Osteoblast (primary cell): ENCODE measurements around the gene FNIP1. TPM values are rescaled to one million over a fixed set of nuclear protein-coding genes. Genes with fewer than 3 reads are reported as not detected.

Experiments used
- DNase-seq: peaks from one replicate; pipeline ENCODE4 v3.0.0; 2011; ENCODE audit warnings: low spot score, mixed read lengths; ENCODE audit not compliant: insufficient read length; ENCODE audit errors: missing footprints
- H2AFZ ChIP-seq: 2 replicates; pipeline ENCODE4 v1.6.0; 2011; ENCODE audit warnings: mild to moderate bottlenecking, low read length
- H3K27ac ChIP-seq: 2 replicates; pipeline ENCODE4 v1.5.1; 2011; ENCODE audit warnings: mild to moderate bottlenecking, low read depth, low read length, moderate library complexity
- H3K27me3 ChIP-seq: 2 replicates; pipeline ENCODE4 v1.6.0; 2012; ENCODE audit warnings: mild to moderate bottlenecking, control low read depth, inconsistent platforms, low read length, moderate library complexity; ENCODE audit not compliant: insufficient read depth
- H3K36me3 ChIP-seq: 2 replicates; pipeline ENCODE4 v1.5.1; 2011; ENCODE audit warnings: mild to moderate bottlenecking, low read length, control low read depth, moderate library complexity; ENCODE audit not compliant: insufficient read depth
- H3K4me1 ChIP-seq: 2 replicates; pipeline ENCODE4 v1.5.1; 2011; ENCODE audit warnings: mild to moderate bottlenecking, low read length, control low read depth, moderate library complexity; ENCODE audit not compliant: insufficient read depth
- H3K4me2 ChIP-seq: 2 replicates; pipeline ENCODE4 v1.6.0; 2011; ENCODE audit warnings: mild to moderate bottlenecking, low read length; ENCODE audit not compliant: insufficient read depth
- H3K4me3 ChIP-seq: fragments of 200-600 bp; sonication (generic); 3 replicates; pipeline ENCODE4 v1.5.1; 2012; ENCODE audit warnings: mild to moderate bottlenecking, low read length, inconsistent platforms; ENCODE audit not compliant: insufficient read depth
- H3K79me2 ChIP-seq: 2 replicates; pipeline ENCODE4 v1.6.0; 2012; ENCODE audit warnings: mild to moderate bottlenecking, low read length, control low read depth, inconsistent platforms; ENCODE audit not compliant: insufficient read depth
- H3K9me3 ChIP-seq: 2 replicates; pipeline ENCODE4 v1.5.1; 2011; ENCODE audit warnings: low read depth, low read length, control low read depth
- H4K20me1 ChIP-seq: 2 replicates; pipeline ENCODE4 v1.6.0; 2012; ENCODE audit warnings: mild to moderate bottlenecking, low read length, control low read depth; ENCODE audit not compliant: insufficient read depth
- total RNA-seq: library from RNA; depleted of rRNA; stranded (reverse); fragments of >200 nt; gene quantifications from 2 replicates; pipeline ENCODE4 v1.2.3, GENCODE V29; 2012
- TF ChIP-seq, protein P1 (sequence below): IDR thresholded peaks from 2 replicates; pipeline ENCODE4 v1.5.1; 2011; ENCODE audit warnings: mild to moderate bottlenecking, low read depth, low read length, moderate library complexity; ENCODE audit errors: extremely low read depth

FNIP1 gene
- total RNA-seq, 1 donor: 116 TPM

DNA sequence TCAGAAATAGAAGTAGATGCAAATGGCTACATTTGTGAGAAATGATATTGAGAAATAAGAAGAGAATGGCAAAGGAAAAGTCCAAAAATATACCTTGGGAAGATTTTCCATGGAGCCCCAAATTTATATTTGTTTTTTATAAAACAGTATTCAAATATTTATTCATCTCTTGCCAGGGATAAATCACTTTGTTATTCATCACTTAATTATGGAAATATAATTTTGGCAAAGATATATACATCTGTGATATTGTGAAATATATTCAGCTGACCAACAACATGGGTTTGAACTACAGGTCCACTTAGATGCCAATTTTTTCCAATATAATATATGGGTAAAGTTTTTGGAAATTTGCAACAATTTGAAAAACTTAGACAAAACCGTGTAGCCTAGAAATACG, 142.0 kb downstream of the FNIP1 start:
- no peak for DNase-seq
- TF ChIP-seq, protein P1, sequence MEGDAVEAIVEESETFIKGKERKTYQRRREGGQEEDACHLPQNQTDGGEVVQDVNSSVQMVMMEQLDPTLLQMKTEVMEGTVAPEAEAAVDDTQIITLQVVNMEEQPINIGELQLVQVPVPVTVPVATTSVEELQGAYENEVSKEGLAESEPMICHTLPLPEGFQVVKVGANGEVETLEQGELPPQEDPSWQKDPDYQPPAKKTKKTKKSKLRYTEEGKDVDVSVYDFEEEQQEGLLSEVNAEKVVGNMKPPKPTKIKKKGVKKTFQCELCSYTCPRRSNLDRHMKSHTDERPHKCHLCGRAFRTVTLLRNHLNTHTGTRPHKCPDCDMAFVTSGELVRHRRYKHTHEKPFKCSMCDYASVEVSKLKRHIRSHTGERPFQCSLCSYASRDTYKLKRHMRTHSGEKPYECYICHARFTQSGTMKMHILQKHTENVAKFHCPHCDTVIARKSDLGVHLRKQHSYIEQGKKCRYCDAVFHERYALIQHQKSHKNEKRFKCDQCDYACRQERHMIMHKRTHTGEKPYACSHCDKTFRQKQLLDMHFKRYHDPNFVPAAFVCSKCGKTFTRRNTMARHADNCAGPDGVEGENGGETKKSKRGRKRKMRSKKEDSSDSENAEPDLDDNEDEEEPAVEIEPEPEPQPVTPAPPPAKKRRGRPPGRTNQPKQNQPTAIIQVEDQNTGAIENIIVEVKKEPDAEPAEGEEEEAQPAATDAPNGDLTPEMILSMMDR: no peak

DNA sequence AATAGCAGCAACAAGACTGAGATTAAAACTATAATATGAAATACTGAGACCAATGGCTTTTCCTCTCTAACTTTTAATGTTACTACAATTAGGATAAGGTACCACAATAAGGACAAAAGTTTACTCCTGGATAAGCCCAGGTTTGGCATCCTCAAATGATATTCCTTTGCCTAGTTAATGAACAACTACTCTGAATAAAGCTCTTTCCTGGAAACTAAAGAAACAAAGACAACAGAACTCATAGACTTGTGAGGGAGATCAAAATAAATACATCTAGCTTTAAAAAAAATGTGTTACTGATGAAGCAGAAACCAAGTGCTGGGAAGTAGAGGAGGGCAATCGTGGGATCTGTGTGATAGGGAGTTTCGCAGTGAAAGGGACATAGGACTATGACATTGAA, 142.5 kb downstream of the FNIP1 start:
- Histone ChIP-seq H3K4me1 (no peaks in the 10 kb centered on the region), H3K27me3 (no peaks in the 10 kb centered on the region), H4K20me1 (peaks cover 6% of the 10 kb centered on the region), H3K4me3 (no peak overlapping the region), H3K4me2 (no peak overlapping the region), H3K27ac (no peak overlapping the region), H2AFZ (no peak overlapping the region), H3K79me2 (peaks cover 50% of the 10 kb centered on the region), H3K9me3 (no peaks in the 10 kb centered on the region), H3K36me3 (peaks cover 26% of the 10 kb centered on the region)
- TF ChIP-seq, protein P1: no peak
- DNase-seq: no peak

More for the DNA sequence above, 142.0 kb downstream of the FNIP1 start:
- Histone ChIP-seq H3K36me3 (peaks cover 30% of the 10 kb centered on the region), H3K9me3 (no peaks in the 10 kb centered on the region), H3K4me1 (no peaks in the 10 kb centered on the region), H3K27ac (no peak overlapping the region), H4K20me1 (peaks cover 6% of the 10 kb centered on the region), H3K4me2 (no peak overlapping the region), H3K27me3 (no peaks in the 10 kb centered on the region), H3K4me3 (no peak overlapping the region), H3K79me2 (peaks cover 54% of the 10 kb centered on the region), H2AFZ (no peak overlapping the region)

DNA sequence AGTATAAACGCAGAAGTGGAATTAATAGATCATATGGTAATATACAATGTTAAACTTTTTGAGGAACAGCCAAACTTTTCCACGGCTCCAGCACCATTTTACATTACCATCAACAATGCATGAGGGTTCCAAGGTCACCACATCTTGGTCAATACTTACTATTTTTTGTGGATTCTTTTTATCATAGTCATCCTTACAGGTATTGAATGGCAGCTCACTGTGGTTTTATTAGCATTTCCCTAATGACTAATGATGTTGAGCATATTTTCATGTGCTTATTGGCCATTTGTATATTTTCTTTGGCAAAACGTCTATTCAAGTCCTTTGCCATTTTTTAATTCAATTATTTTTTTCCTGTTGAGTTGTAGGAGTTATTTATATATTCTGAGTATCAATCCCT, 147.7 kb downstream of the FNIP1 start:
- Histone ChIP-seq H3K79me2 (peaks cover 24% of the 10 kb centered on the region), H4K20me1 (peaks cover 6% of the 10 kb centered on the region), H3K9me3 (no peaks in the 10 kb centered on the region), H3K36me3 (peaks cover 57% of the 10 kb centered on the region), H3K27me3 (no peaks in the 10 kb centered on the region), H3K4me2 (no peak overlapping the region), H3K4me1 (no peaks in the 10 kb centered on the region), H3K27ac (no peak overlapping the region), H3K4me3 (no peak overlapping the region), H2AFZ (no peak overlapping the region)
- DNase-seq: no peak
- TF ChIP-seq, protein P1: no peak

DNA sequence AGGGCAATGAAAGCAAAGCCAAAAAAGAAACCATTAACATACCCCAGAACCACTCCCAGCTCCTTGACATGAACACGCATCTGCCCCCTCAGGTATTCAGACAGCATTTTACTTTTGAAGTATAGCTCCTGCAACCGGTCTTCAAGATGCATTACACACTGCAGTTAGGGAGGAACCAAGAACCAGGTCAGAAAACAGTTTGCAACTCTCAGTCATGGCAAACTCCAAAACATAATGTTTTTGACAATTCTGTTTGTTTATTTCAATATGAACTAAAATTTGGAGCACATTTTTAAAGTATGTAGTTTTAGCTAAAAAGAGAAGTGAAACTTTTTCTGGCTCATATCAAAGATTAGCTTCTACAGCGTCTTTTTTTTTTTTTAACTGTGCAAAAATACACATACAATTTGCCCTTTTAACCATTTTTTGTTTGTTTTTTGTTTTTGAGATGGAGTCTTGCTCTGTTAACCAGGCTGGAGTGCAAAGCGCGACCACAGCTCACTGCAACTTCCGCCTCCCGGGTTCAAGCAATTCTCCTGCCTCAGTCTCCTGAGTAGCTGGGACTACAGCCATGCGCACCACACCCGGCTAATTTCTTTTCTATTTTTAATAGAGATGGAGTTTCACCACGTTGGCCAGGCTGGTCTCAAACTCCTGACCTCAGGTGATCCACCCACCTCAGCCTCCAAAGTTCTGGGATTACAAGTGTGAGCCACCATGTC, 149.6 kb downstream of the FNIP1 start:
- no peak overlapping the region for H2AFZ ChIP-seq
- no peaks in the 10 kb centered on the region for H3K4me1 ChIP-seq
- H3K36me3 ChIP-seq: peaks cover 58% of the 10 kb centered on the region
- TF ChIP-seq, protein P1: no peak
- H3K4me3 ChIP-seq: no peak overlapping the region
- H3K79me2 ChIP-seq: peaks cover 12% of the 10 kb centered on the region
- no peaks in the 10 kb centered on the region for H4K20me1 ChIP-seq
- DNase-seq: no peak
- H3K4me2 ChIP-seq: no peak overlapping the region
- no peaks in the 10 kb centered on the region for H3K27me3 ChIP-seq
- H3K9me3 ChIP-seq: no peaks in the 10 kb centered on the region
- H3K27ac ChIP-seq: no peak overlapping the region
